ENCODE measurements around the gene CDC26. TPM values are rescaled to one million over a fixed set of nuclear protein-coding genes. Genes with fewer than 3 reads are reported as not detected.

CDC26 gene
- polyA plus RNA-seq, 1 donor from 2014 or later, result 88.0 TPM

- no peaks in the 10 kb centered on the region for H4K20me1 ChIP-seq (ENCODE audit: insufficient read depth)
- no peak for TF ChIP-seq EP300 (conservative IDR thresholded peaks at IDR 0.05; ENCODE audit: poor library complexity, severe bottlenecking)
- TF ChIP-seq CTCF (IDR thresholded peaks at IDR 0.05; ENCODE audit: poor library complexity, severe bottlenecking), result no peak
- no peak for TF ChIP-seq RAD21 (conservative IDR thresholded peaks at IDR 0.05)
- no peak for TF ChIP-seq TAF1 (IDR thresholded peaks at IDR 0.05; ENCODE audit: low read depth)
- TF ChIP-seq MXI1 (conservative IDR thresholded peaks at IDR 0.05; ENCODE audit: poor library complexity, severe bottlenecking), result no peak
- no peak for TF ChIP-seq SMC3 (conservative IDR thresholded peaks at IDR 0.05; ENCODE audit: poor library complexity)
- no peak for TF ChIP-seq EZH2 (IDR thresholded peaks at IDR 0.05; ENCODE audit: borderline replicate concordance, insufficient read depth, low read length, poor library complexity, severe bottlenecking)
- no peak for TF ChIP-seq POLR2AphosphoS5 (IDR thresholded peaks at IDR 0.05)
- TF ChIP-seq REST (IDR thresholded peaks at IDR 0.05; ENCODE audit: borderline replicate concordance), result no peak
Measured at GRCh38 chr9:113227436-113227835, 47.9 kb downstream of the CDC26 start.

GRCh38 chr9:113223963-113224362 is 51.4 kb downstream of the CDC26 start:
- Histone ChIP-seq H3K9me3 (ENCODE audit: low read length) (no peaks in the 10 kb centered on the region), H4K20me1 (ENCODE audit: insufficient read depth) (no peaks in the 10 kb centered on the region), H3K4me3 (ENCODE audit: low read length) (no peak overlapping the region), H3K9ac (ENCODE audit: low read length) (no peak overlapping the region), H3K36me3 (ENCODE audit: insufficient read depth, low read length) (peaks cover under 1% of the 10 kb centered on the region), H3K27me3 (ENCODE audit: insufficient read depth, low read depth, low read length) (no peaks in the 10 kb centered on the region), H3K4me2 (ENCODE audit: low read length) (no peak overlapping the region), H3K79me2 (replicated peaks; ENCODE audit: insufficient read depth, low read length) (peaks cover 26% of the 10 kb centered on the region), H3K9me2 (ENCODE audit: insufficient read depth, low read length) (no peaks in the 10 kb centered on the region), H3F3A (ENCODE audit: insufficient read depth, low read length, poor library complexity, severe bottlenecking) (no peaks in the 10 kb centered on the region), H2AFZ (ENCODE audit: low read depth, low read length) (no peak overlapping the region), H3K27ac (ENCODE audit: low read length) (no peak overlapping the region)
- TF ChIP-seq SMC3 (conservative IDR thresholded peaks at IDR 0.05; ENCODE audit: poor library complexity) (no peak), MXI1 (conservative IDR thresholded peaks at IDR 0.05; ENCODE audit: poor library complexity, severe bottlenecking) (no peak), RAD21 (conservative IDR thresholded peaks at IDR 0.05) (no peak), CTCF (IDR thresholded peaks at IDR 0.05; ENCODE audit: poor library complexity, severe bottlenecking) (no peak), REST (IDR thresholded peaks at IDR 0.05; ENCODE audit: borderline replicate concordance) (no peak), POLR2AphosphoS5 (IDR thresholded peaks at IDR 0.05) (no peak), TAF1 (IDR thresholded peaks at IDR 0.05; ENCODE audit: low read depth) (no peak), EZH2 (IDR thresholded peaks at IDR 0.05; ENCODE audit: borderline replicate concordance, insufficient read depth, low read length, poor library complexity, severe bottlenecking) (no peak), EP300 (conservative IDR thresholded peaks at IDR 0.05; ENCODE audit: poor library complexity, severe bottlenecking) (no peak)

More at GRCh38 chr9:113227436-113227835, 47.9 kb downstream of the CDC26 start:
- no peaks in the 10 kb centered on the region for H3K9me3 ChIP-seq (ENCODE audit: low read length)
- H3F3A ChIP-seq (ENCODE audit: insufficient read depth, low read length, poor library complexity, severe bottlenecking), result no peaks in the 10 kb centered on the region
- H2AFZ ChIP-seq (ENCODE audit: low read depth, low read length), result no peak overlapping the region
- H3K27ac ChIP-seq (ENCODE audit: low read length), result no peak overlapping the region
- no peaks in the 10 kb centered on the region for H3K36me3 ChIP-seq (ENCODE audit: insufficient read depth, low read length)
- no peak overlapping the region for H3K9ac ChIP-seq (ENCODE audit: low read length)
- no peak overlapping the region for H3K4me3 ChIP-seq (ENCODE audit: low read length)
- H3K4me2 ChIP-seq (ENCODE audit: low read length), result no peak overlapping the region
- H3K9me2 ChIP-seq (ENCODE audit: insufficient read depth, low read length), result no peaks in the 10 kb centered on the region
- peaks cover 4% of the 10 kb centered on the region for H3K79me2 ChIP-seq (replicated peaks; ENCODE audit: insufficient read depth, low read length)
- no peaks in the 10 kb centered on the region for H3K27me3 ChIP-seq (ENCODE audit: insufficient read depth, low read depth, low read length)

Data from neural cell (in vitro differentiated cells).